ENCODE data around the gene RHOC.

DNA sequence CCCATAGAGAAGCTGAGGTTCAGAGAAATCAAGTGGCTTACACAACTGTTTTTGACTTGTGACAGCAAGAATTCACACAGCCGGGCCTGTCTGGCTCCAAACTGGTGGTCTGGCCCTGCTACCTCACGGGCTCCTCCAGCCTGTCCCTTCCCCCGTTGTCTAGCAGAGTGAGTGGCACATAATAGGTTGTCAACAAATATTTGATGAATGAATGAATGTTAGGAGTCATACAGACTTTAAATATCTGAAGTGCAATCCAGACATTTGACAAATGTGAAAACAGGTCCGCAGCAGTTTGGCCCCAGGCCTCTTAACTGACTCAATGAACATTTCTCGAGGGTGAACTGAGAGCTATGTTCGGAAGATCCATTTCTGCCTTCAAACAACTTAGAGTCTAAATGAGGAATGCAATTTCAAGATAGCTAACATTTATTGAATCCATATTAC is 1.1 kb upstream of the RHOC start:
- TF ChIP-seq, protein P1, sequence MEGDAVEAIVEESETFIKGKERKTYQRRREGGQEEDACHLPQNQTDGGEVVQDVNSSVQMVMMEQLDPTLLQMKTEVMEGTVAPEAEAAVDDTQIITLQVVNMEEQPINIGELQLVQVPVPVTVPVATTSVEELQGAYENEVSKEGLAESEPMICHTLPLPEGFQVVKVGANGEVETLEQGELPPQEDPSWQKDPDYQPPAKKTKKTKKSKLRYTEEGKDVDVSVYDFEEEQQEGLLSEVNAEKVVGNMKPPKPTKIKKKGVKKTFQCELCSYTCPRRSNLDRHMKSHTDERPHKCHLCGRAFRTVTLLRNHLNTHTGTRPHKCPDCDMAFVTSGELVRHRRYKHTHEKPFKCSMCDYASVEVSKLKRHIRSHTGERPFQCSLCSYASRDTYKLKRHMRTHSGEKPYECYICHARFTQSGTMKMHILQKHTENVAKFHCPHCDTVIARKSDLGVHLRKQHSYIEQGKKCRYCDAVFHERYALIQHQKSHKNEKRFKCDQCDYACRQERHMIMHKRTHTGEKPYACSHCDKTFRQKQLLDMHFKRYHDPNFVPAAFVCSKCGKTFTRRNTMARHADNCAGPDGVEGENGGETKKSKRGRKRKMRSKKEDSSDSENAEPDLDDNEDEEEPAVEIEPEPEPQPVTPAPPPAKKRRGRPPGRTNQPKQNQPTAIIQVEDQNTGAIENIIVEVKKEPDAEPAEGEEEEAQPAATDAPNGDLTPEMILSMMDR (IDR thresholded peaks at IDR 0.05): no peak
- no peak for TF ChIP-seq EP300 (IDR thresholded peaks at IDR 0.05)
- no peak for TF ChIP-seq POLR2AphosphoS5 (IDR thresholded peaks at IDR 0.05)
